HG03460 (cell line): ENCODE results near the gene PLXNA4.
"Not testable (repeated sequence)": the region's sequence is repeated elsewhere in the genome, so short reads cannot be mapped to it uniquely, and the experiment has no call there.

Experiments used
- ATAC-seq: cut with Tn5 transposase; IDR thresholded peaks from one replicate; pipeline ENCODE4 v1.9.1; 2021; ENCODE audit not compliant: unreplicated experiment

PLXNA4 gene

DNA sequence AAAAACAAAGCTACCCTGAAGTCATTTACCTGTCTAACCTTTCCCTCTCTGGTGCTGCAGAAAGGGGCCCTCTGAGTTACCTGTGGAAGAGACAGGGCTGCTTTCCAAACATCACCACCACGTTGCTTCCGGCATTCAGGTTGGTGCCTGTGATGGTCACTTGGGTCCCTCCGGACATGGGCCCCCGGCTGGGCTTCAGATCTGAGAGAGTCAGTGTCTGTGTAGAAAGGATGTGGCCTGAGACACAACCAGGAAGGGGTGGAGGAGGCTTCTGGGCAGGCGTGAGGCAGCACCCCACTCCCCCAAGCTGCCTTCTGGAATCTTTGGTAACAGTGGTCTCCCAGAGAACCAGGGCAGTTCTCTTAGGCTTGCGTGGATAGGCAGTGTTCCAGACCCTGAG, 388.9 kb downstream of the PLXNA4 start:
- no peak for ATAC-seq

DNA sequence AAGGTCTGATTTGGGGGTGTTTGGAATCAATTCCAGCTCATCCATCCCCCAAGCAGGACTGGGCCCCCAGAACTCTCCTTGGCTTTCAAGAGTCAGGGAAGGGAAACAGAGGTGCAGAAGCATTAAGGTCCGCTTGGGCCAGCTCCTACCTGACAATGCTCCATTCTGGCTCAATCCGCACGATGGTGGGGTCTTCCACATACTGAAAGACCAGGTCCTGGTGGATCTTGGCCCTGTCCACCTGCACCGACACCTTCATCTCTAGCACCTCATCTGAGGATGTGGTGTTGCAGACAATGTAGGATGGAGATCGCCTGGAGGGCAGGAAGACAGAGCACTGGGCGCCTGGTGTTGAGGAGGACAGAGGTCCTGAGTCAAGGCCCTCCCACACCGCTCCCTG, 391.1 kb downstream of the PLXNA4 start:
- ATAC-seq: no peak

DNA sequence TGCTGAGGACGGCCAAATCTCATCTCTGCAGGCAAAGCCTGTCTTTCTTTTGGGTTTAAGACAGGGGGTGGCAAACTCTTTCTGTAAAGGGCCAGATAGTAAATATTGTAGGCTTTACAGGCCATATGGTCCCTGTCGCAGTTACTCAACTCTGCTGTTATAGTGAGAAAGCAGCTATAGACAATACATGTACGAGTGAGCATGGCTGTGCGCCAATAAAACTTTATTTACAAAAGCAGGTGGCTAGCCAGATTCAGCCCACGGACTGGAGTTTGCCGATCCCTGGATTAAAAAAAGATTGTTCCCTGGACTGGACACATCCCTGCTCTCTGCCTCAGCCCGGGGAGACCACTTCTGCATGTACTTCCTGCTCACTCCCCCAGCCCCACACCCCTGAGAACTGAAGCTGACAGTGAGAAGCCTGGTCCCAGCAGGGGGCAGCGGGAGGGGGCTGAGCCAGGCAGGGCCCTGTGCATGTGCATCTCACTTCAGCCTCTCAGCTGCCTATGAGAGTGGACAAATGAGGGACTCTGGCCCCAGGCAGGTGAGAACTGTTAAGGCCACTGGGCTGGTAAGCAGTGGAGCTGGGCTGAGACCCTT, 392.4 kb downstream of the PLXNA4 start:
- ATAC-seq: no peak

DNA sequence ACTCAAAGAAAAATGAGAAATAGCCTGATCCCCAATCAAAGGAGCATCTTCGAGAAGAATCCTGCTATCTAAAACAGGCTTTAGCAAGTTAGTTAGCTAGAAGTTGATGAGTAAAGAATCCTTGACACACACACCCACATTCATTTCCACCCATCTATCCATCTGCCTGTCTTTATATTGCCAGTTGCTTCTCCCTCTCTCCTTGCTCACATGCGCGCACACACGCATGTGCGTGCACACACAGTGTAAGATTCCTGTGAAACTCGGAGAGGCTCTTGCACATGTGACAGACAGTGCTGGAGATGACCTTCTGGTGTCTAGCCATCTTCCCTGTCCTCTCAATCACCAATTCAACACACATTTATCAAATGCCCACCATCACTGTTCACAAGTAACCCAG, 393.3 kb downstream of the PLXNA4 start:
- no peak for ATAC-seq

DNA sequence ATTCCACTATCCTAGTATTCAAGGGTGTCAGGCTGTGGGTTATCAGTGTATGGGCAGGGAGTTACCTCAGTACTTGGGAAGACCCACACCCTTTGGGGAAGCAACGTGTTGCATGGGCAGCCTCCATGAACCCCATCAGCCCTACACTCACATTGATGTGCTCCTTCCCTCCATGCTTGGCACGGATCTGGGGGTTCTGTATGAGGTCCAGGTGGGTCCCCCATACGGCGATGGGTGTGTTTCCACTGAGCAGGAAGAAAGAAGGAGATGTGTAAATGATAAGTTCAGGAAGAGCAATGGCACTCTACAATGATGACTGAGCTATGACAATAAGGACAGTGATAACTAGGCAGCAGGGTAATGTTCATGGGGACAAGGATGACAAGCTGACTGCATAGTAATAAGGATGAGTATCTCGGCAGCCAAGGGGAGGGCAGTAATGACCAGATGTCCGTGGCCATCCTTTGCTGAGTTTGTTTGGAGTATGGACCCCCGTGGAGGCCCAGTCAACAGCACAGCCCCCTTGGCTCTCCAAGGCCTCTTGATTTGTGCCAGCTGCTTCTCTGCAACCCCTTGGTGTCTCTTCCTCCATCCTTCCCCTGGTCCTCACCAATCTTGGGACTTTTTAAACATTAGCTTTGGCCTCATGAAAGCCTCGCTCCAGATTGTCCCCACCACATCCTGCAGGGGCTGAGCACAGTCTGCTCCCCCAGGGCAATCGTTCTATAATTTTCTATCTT, 394.2 kb downstream of the PLXNA4 start:
- no peak for ATAC-seq

DNA sequence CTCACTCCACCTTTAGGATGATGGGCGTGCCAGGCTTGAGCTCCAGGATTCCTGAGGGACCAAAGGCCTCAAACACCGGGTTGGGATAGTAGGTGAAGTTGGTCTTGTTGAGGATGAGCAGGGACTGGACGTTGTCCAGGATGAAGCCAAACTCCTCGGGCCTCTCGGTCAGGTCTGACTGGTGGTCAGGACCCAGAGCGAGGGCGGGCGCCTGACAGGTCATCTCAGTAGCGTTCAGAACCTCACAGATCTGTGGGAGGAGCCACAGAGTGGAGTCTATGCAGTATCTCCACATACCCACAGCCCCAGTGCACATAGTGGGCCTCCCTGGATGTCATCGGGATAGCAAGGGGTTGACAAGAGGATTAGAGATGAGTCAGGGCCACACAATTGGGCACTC, 394.9 kb downstream of the PLXNA4 start:
- ATAC-seq: no peak

DNA sequence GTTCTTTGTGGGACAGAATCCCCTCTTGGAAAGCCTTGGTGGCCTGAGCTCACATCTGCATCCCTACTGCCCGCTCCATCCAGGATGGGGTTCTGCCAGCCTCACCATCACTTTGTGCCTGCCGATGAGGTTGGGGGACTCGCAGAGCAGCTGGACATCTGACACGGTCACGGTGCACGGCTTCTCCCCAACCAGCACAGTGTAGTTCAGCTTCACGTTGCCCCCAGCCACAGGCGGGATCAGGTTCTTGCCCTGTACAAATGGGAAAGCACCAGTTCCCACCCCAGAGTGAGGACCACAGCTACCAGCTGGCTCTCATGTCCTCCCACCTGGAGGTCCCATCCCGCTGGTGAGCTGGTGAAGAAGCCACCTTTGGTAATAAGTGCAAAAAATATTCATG, 395.8 kb downstream of the PLXNA4 start:
- no peak for ATAC-seq

DNA sequence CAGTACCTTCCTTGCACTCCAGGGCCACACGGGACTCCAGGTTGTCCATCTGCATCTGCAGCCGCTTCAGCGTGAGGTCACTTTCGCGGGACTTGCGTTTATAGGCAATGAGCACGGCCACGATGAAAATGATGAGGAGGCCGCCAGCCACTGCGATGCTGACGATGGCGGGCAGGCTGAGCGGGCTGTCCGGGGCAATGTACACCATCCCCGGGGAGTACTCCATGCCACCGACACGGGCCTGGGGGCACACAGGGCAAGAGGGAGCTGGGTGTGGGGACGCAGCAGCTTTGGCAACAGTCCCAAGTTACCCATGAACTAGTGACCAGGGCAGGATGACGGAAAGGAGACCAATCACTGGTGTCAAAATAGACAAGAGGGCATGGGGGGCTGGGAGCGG, 396.6 kb downstream of the PLXNA4 start:
- no peak for ATAC-seq

DNA sequence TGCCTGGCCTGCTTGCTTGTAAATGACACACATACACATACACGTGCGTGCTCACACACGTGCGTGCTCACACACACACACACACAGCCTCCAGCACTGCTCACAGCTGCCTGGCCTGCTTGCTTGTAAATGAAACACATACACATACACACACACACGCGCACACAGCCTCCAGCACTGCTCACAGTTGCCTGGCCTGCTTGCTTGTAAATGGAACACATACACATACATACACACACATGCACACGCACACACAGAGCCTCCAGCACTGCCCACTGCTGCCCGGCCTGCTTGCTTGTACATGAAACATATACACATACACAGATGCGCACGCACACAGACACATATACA, 397.2 kb downstream of the PLXNA4 start:
- no peak for ATAC-seq

DNA sequence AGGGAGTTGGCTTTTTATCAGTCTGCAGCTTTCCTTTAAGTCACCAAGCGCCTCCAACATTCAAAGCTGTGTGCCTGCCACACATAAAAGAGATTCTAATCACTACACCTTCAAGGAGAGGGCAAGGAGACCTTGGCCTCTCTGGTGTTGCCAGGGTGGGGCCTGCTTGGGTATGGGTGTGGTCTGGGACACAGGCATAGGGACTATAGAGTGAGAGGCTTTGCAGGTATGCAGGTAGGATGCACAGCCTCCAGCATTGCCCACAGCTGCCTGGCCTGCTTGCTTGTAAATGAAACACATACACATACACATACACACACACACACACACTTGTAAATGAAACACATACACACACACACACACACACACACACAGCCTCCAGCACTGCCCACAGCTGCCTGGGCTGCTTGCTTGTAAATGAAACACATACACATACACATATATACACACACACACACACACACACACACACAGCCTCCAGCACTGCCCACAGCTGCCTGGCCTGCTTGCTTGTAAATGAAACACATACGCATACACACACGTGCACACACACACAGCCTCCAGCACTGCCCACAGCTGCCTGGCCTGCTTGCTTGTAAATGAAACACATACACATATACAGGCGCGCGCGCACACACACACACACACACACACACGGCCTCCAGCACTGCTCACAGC, 397.7 kb downstream of the PLXNA4 start:
- not testable (repeated sequence) for ATAC-seq

DNA sequence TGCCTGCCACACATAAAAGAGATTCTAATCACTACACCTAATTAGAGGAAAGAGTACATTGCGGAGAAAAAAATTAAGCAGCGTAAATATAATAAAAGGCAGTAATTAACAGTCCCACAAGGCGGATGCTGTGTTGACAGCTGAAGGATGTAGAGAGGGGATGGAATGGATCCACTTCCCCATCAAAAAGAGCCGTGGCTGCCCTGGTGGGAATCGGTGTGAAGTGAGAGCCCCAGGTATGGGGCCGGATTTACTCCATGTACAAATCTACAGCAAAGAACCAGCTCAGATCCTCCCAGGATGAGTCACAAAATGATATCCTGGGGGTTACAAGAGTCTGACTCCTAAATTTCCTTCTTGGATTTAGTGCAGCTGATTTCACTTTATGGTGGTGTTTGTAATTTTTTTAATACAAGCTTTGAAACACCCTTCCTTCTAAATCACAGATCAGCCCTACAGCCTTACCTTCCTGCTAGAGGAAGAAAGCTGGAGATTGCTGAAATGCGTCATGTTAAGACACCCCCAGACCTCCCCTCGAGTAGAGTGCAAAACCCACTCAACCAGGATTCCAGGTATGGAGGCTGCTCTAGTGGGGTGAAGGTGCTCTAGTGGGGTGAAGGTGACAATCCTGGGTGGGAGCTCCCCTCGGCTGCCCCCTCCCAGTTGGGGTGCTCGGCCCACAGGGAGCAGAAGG, 398.4 kb downstream of the PLXNA4 start:
- no peak for ATAC-seq

DNA sequence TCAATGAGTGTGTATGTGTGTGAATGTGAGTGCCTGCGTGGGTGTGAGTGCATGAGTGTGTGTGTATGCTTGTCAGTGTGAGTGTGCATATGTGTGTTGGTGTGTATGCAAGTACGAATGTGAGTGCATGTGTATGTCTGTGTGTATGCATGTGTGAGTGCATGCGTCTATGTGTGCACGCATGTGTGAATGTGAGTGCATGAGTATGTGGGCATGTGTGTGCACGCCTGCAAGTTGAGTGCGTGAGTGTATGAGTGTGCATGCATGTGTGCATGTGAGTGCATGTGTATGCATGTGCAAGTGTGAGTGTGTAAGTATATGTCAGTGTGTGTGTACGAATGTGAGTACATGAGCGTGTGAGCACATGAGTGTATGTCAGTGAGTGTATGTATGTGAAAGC, 399.6 kb downstream of the PLXNA4 start:
- ATAC-seq: no peak

DNA sequence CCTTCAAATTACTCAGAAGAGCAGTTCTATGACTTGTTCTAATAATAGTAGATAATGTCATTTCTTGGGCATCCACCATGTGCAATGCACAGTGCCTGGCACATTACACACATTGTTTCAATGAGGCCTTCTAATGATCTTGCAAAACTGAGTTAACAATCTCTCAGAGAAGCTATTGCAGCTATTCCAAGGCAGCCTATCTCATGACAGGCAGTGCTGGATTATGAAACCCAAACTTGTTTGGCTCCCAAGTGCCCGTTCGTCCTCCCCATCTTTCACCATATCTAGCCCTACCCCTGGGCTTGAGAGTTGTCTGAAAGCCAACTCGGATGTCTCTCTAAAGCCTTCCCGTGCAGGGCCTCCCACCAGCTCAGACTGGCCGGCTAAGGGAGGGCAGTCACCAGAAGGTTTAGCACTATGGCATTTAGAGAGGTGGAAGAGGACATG, 405.1 kb downstream of the PLXNA4 start:
- ATAC-seq: no peak

DNA sequence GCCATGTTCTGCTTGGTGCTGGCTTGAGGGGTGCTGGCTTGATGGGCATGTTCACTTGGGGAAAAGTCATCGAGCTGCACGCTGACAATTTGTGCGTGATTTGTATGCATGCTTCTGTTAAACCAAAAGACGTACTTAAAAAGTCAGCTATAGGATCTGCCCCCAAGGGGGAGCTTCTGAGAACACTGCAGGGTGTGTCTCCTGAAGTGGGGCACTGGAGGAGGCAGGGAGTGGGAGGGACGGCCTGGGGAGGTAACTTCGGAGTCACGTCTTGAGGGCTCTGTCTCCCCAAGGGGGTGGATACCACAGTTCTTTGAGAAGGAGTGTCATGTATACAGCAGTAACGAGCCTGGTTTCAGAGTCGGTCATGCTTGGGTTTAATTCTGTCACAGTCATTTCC, 406.5 kb downstream of the PLXNA4 start:
- no peak for ATAC-seq

DNA sequence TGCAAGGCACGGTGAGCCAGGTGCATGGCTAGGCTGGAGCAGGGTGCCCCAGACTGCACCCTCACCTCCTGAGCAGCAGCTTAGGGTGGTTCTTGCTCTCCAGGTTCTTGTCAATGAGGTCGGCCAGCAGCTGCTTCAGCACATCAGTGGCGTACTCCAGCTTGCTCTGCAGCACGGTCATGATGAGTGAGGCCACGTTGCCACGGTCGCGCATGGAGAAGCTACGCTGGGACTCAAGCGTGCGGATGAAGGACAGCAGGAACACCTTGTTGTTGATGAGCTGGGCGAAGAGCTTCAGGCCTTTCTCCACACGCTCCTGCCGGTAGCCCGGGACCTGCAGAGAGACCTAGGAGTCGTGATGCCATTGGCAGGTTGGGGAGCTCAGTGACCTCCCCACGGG, 408.0 kb downstream of the PLXNA4 start:
- ATAC-seq: no peak

DNA sequence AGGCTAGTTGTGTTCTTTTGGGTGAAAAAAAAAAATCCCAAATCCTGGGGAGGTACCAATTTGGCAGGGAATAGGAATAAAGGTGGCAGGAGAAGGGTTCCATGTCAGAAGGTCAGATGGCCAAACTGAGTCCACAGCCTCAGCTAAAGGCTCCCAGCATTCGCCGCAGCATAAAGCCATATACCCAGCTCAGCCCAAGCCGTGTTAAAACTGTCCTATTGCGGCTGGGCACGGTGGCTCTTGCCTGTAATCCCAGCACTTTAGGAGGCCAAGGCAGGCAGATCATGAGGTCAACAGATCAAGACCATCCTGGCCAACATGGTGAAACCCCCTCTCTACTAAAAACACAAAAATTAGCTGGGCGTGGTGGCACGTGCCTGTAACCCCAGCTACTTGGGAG, 410.6 kb downstream of the PLXNA4 start:
- not testable (repeated sequence) for ATAC-seq

DNA sequence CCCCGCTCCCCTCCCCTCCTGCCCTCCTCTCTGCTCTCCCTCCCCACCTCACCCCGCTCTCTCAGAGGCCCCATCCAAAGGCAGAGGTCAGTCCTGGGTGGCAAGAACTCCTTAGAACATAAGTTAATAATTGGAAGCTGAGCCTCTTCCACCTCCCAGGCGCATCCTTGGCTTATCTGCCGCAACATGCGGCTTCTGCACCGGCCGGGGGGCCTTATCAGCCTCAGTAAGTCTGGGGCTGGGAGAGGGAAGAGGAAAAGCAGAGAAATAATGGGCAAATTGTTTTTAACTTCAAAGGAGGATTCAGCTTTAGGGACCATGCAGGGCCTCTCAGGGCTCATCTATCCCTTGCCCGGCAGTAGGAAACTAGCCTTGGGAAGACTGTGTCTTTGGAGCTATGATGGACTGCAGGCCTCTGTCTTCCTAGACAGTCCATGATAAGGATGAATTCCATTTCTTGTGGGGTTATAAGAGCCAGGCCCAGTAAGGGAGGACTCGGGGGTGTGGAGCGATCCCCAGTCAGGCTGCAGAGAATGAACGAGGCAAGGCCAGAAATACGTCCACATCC, 411.6 kb downstream of the PLXNA4 start:
- no peak for ATAC-seq

DNA sequence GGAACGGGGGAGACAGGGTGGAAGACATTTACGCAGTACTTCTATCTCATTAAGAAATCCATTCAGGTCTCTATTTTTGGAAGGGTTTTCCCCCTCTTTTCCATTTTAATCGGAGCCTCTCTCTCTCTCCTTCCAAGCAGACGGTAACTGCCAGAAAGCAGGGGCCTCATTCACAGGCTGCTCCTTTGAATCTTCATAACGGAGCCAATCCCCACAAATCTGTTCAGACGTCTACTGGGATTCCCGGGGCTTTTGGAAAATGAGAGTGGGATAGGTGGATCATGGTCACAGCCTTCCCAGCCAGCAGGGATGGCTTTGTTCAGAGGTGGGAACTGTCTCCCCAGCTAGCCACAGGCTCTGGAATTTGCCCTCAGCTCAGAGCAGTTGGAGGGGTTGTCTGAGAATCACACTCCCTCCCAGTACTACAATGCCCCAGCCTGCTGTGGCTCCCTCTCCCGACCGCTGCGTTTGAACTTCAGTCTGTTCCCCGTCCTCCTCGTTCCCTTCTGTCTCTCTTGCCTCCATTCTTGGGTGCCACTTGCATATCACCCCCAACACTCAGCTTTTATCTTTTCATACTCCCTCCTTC, 413.6 kb downstream of the PLXNA4 start:
- ATAC-seq: no peak

DNA sequence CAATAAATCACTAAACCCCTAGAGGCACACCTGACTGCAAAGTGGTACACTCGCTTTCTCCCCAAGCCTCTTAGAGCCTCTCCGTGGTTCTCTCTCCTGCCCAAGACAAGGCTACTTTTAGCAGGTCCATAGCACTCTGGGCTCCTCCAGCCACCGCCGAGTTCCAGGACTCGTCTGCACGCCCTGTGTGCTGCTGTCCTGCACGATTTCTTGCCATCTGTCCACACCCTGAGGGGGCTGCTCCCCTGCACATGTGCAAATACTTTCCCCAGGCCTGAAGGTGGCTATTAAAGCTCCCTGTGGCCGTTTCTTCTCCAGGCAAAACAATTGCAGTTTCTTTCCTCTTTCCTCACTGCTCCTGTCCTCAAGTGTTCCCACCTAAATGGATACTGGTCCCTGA, 414.3 kb downstream of the PLXNA4 start:
- ATAC-seq: no peak

DNA sequence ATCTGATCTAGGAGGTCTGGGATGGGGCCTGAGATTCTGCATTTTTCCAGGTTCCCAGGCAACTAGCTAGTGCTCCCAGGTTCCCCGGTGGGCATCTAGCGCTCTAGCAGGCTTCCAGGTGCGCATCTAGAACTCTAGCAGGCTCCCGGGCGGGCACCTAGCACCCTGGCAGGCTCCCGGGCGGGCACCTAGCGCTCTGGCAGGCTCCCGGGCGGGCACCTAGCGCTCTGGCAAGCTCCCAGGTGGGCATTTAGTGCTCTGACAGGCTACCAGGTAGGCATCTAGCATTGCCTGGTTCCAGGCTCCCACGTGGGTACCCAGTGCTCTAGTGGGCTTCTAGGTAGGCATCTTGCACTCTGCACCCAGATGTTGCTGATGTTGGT, 414.7 kb downstream of the PLXNA4 start:
- ATAC-seq: no peak
